SJCRH30 (cell line): ENCODE measurements around the gene NCSTN. TPM values are rescaled to one million over a fixed set of nuclear protein-coding genes. Genes with fewer than 3 reads are reported as not detected.

Source experiments
- DNase-seq, 2 experiments: peaks; one replicate each; pipeline ENCODE4 v3.0.0-alpha.2; 2015 to 2020
- H3K27ac ChIP-seq: fragments of 250-450 bp; sonication (Bioruptor Pico); 2 replicates; pipeline ENCODE4 v1.5.1; 2020; ENCODE audit warnings: mild to moderate bottlenecking, moderate library complexity
- H3K27me3 ChIP-seq: fragments of 250-450 bp; sonication (Bioruptor Pico); 2 replicates; pipeline ENCODE4 v1.5.1; 2020; ENCODE audit warnings: mild to moderate bottlenecking, moderate library complexity
- H3K36me3 ChIP-seq: fragments of 250-450 bp; sonication (Bioruptor Pico); 2 replicates; pipeline ENCODE4 v1.5.1; 2020; ENCODE audit warnings: mild to moderate bottlenecking, moderate library complexity
- H3K4me1 ChIP-seq: fragments of 250-450 bp; sonication (Bioruptor Pico); 2 replicates; pipeline ENCODE4 v1.5.1; 2020; ENCODE audit warnings: mild to moderate bottlenecking, moderate library complexity
- H3K4me3 ChIP-seq: fragments of 250-450 bp; sonication (Bioruptor Pico); 2 replicates; pipeline ENCODE4 v1.5.1; 2020; ENCODE audit warnings: mild to moderate bottlenecking, moderate library complexity
- H3K9me3 ChIP-seq: fragments of 250-450 bp; sonication (Bioruptor Pico); replicated peaks from 2 replicates; pipeline ENCODE4 v1.5.1; 2020; ENCODE audit warnings: mild to moderate bottlenecking, moderate library complexity
- total RNA-seq: library from RNA; depleted of rRNA; stranded (reverse); fragments of >200 nt; shearing (Covaris generic); gene quantifications from 2 replicates; pipeline ENCODE4 v1.2.3, GENCODE V29; 2014

Gene NCSTN
- total RNA-seq, 1 experiment from 2014 or later: 56.9 TPM

DNA sequence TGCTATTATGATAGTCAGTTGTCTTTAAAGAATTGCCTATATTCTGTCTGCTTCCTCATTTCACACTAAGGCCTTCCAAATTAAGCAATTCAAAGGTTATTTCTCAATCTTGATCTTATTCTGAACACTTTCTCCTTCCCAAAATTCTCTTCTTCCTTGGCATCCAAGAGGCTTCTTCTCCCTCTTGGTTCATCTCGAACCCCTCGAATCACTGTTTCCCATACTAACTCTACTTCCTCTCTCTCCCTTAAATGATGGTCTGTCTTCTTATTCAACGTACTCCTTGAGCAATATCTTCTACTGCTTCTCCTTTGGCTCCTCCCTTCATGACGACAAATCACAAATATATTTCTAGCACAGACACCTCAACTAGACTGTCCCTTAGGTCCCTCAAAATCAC lies 4.6 kb upstream of the NCSTN start:
- Histone ChIP-seq H3K4me1 (0 out of 2 replicates have a peak, but pooled peaks cover 7% of the 10 kb centered on the region), H3K36me3 (peaks cover 54% of the 10 kb centered on the region), H3K27me3 (no peaks in the 10 kb centered on the region), H3K9me3 (no peaks in the 10 kb centered on the region), H3K4me3 (no peak overlapping the region), H3K27ac (no peak overlapping the region)
- no peak for DNase-seq

DNA sequence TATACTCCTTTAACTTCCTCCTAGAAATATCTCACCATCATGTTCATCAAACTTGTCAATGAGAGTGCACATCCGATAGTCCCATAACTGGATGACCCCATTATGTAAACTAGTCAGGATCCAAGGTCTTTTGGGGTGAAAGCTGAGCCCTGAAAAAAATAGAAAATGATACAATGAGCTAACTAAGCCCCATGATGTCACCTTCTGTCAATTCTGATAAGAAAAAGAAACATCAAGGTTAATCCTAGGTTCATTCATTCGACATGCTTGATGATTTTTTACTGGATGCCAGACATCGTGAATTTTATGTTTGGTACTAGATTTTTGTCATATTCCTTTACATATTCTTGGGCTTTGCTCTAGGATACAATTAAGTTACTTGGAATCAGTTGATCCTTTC lies 3.0 kb upstream of the NCSTN start:
- no peaks in the 10 kb centered on the region for H3K27me3 ChIP-seq
- H3K36me3 ChIP-seq: peaks cover 38% of the 10 kb centered on the region
- H3K4me3 ChIP-seq: no peak overlapping the region
- DNase-seq: no peak
- H3K9me3 ChIP-seq: no peaks in the 10 kb centered on the region
- 0 out of 2 replicates have a peak, but pooled peaks cover 10% of the 10 kb centered on the region for H3K4me1 ChIP-seq
- H3K27ac ChIP-seq: no peak overlapping the region

DNA sequence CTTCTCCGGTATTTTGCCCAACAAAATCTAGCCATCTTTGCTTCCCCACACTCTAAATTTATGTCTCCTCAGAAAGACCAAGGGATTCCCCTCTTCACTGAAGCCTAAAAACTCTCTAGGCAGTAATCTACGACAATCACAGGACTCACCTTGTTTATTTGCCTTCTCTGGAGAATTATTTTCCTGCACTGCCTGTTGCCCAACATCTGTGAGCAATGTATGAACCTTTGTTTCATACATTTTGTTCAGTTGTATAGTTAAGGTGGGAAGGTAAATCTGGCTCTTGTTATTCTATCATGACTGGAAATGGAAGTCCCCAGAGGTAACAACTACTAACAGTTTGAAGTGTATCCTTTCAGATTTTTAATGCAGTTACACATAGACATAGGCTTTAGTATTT lies 2.3 kb upstream of the NCSTN start:
- no peak for DNase-seq
- H3K27me3 ChIP-seq: no peaks in the 10 kb centered on the region
- H3K4me1 ChIP-seq: 0 out of 2 replicates have a peak, but pooled peaks cover 10% of the 10 kb centered on the region
- H3K9me3 ChIP-seq: no peaks in the 10 kb centered on the region
- no peak overlapping the region for H3K4me3 ChIP-seq
- H3K36me3 ChIP-seq: peaks cover 40% of the 10 kb centered on the region
- H3K27ac ChIP-seq: no peak overlapping the region

DNA sequence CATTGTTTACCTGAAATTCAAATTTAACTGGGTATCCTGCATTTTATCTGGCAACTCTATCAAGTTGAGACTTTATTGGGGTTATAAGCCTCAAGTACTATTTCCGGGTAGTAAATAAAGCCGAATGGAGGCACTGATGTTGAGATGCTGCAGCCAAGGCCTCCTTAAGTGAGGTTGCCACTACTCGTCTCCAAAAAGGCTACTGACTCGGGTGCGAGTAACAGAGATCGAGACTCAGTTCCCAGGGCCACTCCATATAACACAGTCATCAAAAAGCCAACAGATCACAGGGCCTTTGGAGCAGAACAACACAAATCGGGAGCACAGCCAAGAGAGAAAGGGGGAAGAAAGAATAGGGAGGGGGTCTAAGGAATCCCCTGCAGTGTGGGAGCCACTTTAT lies 657 bp upstream of the NCSTN start:
- DNase-seq: no peak
- peak overlapping the region; percentile 95 for H3K4me3 ChIP-seq
- H3K9me3 ChIP-seq: no peaks in the 10 kb centered on the region
- no peaks in the 10 kb centered on the region for H3K27me3 ChIP-seq
- peaks cover 38% of the 10 kb centered on the region for H3K36me3 ChIP-seq
- H3K27ac ChIP-seq: peak overlapping the region; percentile 96
- 0 out of 2 replicates have a peak, but pooled peaks cover 10% of the 10 kb centered on the region for H3K4me1 ChIP-seq

DNA sequence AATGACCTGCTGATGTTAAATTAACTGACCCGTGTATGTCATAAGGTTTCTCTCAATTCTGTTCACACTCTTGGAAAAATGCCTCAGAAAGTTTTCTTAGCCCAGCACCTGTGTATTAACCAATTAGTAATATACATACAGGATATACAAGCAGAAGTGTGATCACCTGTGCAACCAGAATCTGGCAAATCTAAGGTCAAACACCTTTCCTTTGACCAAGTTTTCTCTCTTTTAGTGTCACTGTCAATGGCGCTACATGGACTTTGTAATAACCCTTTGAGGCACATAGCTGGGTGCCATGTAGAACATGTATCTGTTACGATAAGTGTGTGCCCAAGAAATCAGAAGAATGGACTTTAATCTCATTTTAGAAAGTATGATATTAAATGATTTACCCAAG lies 1.1 kb downstream of the NCSTN start:
- Histone ChIP-seq H3K4me3 (peak overlapping the region; percentile 95), H3K36me3 (peaks cover 35% of the 10 kb centered on the region), H3K9me3 (no peaks in the 10 kb centered on the region), H3K27me3 (no peaks in the 10 kb centered on the region), H3K4me1 (0 out of 2 replicates have a peak, but pooled peaks cover 10% of the 10 kb centered on the region), H3K27ac (peak overlapping the region; percentile 96)
- no peak for DNase-seq

DNA sequence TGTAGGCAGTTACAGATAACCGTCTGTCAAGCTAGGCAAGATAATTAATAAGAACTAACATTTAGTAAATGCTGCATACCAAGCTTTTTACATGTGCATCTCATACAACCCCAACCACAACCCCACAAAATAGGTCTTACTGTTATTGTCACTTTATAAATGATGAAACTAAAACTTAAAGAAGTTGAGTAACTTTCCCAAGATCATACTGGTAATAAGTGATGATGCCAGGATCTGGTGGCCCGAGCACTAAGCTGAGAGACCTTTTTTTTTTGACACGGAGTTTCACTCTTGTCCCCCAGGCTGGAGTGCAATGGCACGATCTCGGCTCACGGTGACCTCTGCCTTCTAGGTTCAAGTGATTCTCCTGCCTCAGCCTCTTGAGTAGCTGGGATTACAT lies 1.8 kb downstream of the NCSTN start:
- no peak for DNase-seq
- Histone ChIP-seq H3K27ac (no peak overlapping the region), H3K4me1 (0 out of 2 replicates have a peak, but pooled peaks cover 10% of the 10 kb centered on the region), H3K36me3 (peaks cover 35% of the 10 kb centered on the region), H3K9me3 (no peaks in the 10 kb centered on the region), H3K27me3 (no peaks in the 10 kb centered on the region), H3K4me3 (no peak overlapping the region)

DNA sequence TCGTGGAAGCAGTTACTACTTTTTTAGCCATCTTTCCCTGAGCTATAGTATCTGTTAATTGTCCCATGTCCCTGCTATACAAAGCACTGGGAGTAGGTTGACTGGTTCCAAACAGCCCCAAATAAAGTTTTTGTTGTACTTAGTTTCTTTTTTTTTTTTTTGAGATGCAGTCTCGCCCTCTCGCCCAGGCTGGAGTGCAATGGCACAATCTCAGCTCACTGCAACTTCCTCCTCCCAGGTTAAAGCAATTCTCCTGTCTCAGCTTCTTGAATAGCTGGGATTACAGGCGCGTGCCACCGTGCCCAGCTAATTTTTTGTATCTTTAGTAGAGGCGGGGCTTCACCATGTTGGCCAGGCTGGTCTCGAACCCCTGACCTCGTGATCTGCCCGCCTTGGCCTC lies 3.3 kb downstream of the NCSTN start:
- Histone ChIP-seq H3K27ac (no peak overlapping the region), H3K4me1 (0 out of 2 replicates have a peak, but pooled peaks cover 6% of the 10 kb centered on the region), H3K4me3 (no peak overlapping the region), H3K36me3 (peaks cover 28% of the 10 kb centered on the region), H3K9me3 (no peaks in the 10 kb centered on the region), H3K27me3 (no peaks in the 10 kb centered on the region)
- DNase-seq: no peak

DNA sequence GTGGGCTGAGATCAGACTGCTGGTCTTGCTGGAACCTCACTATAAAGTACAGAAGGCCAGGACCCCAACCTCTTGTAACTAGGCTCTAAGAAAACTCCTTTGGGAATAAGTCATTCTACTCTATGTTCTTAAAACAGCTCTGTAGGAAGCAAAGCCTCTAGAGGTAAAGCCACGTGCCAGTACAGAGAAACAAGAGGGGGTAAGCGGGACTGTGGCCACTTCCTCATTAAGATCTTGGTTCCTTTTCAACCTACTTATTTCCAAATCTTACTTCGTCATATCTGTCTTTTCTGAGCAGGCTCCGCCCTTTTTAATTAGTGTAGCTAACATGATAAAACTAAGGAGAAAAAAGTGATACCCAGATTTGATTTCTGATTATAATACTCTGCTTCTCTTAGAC lies 3.8 kb downstream of the NCSTN start:
- no peak overlapping the region for H3K27ac ChIP-seq
- 0 out of 2 replicates have a peak, but pooled peaks cover 3% of the 10 kb centered on the region for H3K4me1 ChIP-seq
- no peak for DNase-seq
- peaks cover 30% of the 10 kb centered on the region for H3K36me3 ChIP-seq
- no peaks in the 10 kb centered on the region for H3K27me3 ChIP-seq
- H3K9me3 ChIP-seq: no peaks in the 10 kb centered on the region
- H3K4me3 ChIP-seq: no peak overlapping the region

DNA sequence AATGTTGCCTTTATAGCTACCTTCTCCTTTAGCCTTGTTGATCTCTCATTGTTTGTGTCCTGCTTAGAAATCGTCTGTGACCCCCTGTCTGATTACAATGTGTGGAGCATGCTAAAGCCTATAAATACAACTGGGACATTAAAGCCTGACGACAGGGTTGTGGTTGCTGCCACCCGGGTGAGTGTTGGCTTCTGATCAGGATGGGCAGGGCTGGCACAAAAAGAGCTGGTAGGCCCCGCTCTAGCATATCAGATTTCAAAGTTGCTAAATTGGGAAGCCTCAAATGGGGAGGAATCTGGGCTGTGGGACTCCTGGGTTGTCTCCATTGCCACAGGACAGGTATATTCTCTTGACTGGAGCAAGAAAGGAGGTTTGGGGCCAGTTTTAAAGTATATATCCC lies 8.4 kb downstream of the NCSTN start:
- DNase-seq: no peak
- Histone ChIP-seq H3K9me3 (no peaks in the 10 kb centered on the region), H3K36me3 (peaks cover 62% of the 10 kb centered on the region), H3K27me3 (no peaks in the 10 kb centered on the region), H3K27ac (no peak overlapping the region), H3K4me3 (no peak overlapping the region), H3K4me1 (no peaks in the 10 kb centered on the region)

DNA sequence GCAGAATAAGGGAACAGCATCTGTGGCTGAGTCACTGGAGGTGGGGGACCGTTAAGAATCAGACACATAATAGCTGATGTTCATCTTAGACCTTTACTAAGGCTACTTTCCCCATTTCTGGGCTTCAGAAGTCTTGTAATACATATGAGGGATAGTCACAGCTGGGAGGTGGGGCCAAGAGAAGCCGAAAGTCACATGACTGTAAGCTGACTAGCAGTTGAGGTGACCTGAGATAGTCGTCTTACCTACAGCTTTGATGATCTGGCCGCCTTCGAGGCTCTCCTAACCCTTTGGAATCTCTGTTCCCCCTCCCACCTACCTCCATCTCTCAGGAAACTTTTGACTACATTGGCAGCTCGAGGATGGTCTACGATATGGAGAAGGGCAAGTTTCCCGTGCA lies 9.4 kb downstream of the NCSTN start:
- no peak for DNase-seq
- no peaks in the 10 kb centered on the region for H3K27me3 ChIP-seq
- H3K27ac ChIP-seq: no peak overlapping the region
- H3K4me3 ChIP-seq: no peak overlapping the region
- no peaks in the 10 kb centered on the region for H3K4me1 ChIP-seq
- peaks cover 64% of the 10 kb centered on the region for H3K36me3 ChIP-seq
- H3K9me3 ChIP-seq: no peaks in the 10 kb centered on the region

DNA sequence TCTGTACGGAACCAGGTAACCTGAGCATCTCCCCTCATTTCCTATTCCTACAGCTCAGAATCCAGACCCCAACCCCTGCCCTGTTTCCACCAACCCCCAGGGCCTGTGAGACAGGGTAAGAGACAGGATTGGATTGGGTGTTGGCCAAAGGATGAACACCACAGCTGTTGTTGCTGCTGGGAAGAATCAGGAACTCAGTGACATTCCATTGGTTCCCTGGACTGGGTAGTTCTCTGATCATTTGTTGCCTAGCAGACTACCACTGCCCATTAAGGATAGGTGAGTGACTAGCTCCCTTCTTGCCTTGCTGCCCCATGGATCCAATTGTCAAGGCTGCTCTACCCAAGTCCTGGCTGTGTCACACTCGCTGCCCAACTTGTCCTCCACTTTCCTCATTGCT lies 10.0 kb downstream of the NCSTN start:
- Histone ChIP-seq H3K27me3 (no peaks in the 10 kb centered on the region), H3K27ac (no peak overlapping the region), H3K36me3 (peaks cover 62% of the 10 kb centered on the region), H3K9me3 (no peaks in the 10 kb centered on the region), H3K4me1 (no peaks in the 10 kb centered on the region), H3K4me3 (no peak overlapping the region)
- peak; percentile 31 to 53 for DNase-seq

DNA sequence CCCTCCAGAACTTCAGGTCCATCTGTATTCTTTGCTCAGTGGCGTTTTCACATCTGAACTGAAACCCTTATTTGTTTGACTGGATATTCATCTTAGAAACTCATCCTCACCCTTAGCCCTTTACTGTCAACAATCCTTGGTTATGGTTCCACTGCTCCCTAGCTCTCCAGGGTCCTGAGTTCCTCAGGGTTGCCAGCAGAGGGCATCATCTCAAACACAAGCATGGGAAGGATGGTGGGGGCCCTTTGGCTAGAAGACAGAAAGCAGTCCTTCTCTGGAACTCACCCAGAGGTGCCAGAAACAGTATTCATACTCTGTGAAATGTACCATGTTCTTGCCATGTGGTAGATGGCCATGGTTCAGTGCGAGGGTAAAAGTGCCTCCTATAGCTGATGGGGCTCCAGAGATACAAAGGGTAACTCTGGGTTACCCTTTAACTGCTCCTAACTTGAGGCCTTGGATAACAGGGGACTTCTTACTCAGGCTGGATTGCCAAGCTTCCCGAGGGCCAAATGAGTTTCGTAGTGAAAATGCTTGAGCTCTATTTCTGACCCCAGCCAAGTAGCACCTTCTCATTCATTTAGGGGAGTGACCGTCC lies 11.3 kb downstream of the NCSTN start:
- H3K27me3 ChIP-seq: no peaks in the 10 kb centered on the region
- H3K4me1 ChIP-seq: no peaks in the 10 kb centered on the region
- H3K9me3 ChIP-seq: no peaks in the 10 kb centered on the region
- peak; percentile 45 to 65 for DNase-seq
- H3K36me3 ChIP-seq: peaks cover 60% of the 10 kb centered on the region
- no peak overlapping the region for H3K4me3 ChIP-seq
- no peak overlapping the region for H3K27ac ChIP-seq

DNA sequence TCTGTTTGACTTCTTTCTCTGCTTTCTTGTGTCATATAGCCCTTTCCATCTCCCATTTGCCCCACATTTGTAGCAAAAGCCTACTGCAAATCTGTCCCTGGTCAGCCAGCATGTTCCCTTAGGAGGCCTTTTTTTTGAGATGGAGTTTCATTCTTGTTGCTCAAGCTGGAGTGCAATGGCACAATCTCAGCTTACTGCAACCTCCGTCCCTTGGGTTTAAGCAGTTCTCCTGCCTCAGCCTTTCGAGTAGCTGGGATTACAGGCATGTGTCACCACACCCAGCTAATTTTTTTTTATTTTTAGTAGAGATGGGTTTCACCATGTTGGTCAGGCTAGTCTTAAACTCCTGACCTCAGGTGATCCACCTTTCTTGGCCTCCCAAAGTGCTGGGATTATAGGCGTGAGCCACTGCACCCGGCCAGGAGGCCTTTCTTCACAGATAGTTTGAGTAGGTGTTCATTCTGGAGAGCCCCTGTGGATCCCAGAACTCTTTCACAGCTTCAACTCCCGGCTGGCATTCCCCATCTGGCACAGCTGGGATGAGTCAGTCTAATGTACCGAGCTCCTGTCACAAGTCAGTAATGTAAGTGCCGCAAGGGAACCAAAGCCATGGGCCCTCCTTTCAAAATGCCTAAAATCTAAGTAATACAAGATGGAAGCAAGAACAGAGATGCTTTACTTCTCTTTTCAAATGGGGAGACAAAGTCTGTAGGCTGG lies 14.3 kb downstream of the NCSTN start:
- no peaks in the 10 kb centered on the region for H3K27me3 ChIP-seq
- no peak overlapping the region for H3K4me3 ChIP-seq
- peaks cover 13% of the 10 kb centered on the region for H3K4me1 ChIP-seq
- DNase-seq: no peak
- H3K36me3 ChIP-seq: peaks cover 59% of the 10 kb centered on the region
- H3K27ac ChIP-seq: no peak overlapping the region
- H3K9me3 ChIP-seq: no peaks in the 10 kb centered on the region

DNA sequence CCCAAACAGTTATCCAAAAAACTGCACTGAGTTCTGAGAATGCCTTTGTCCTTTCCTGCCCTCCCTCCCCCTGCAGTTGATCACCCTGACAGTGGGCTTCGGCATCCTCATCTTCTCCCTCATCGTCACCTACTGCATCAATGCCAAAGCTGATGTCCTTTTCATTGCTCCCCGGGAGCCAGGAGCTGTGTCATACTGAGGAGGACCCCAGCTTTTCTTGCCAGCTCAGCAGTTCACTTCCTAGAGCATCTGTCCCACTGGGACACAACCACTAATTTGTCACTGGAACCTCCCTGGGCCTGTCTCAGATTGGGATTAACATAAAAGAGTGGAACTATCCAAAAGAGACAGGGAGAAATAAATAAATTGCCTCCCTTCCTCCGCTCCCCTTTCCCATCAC lies 14.9 kb downstream of the NCSTN start:
- H3K27me3 ChIP-seq: no peaks in the 10 kb centered on the region
- H3K9me3 ChIP-seq: no peaks in the 10 kb centered on the region
- no peak overlapping the region for H3K27ac ChIP-seq
- H3K4me1 ChIP-seq: peaks cover 18% of the 10 kb centered on the region
- no peak overlapping the region for H3K4me3 ChIP-seq
- peaks cover 55% of the 10 kb centered on the region for H3K36me3 ChIP-seq
- DNase-seq: no peak

DNA sequence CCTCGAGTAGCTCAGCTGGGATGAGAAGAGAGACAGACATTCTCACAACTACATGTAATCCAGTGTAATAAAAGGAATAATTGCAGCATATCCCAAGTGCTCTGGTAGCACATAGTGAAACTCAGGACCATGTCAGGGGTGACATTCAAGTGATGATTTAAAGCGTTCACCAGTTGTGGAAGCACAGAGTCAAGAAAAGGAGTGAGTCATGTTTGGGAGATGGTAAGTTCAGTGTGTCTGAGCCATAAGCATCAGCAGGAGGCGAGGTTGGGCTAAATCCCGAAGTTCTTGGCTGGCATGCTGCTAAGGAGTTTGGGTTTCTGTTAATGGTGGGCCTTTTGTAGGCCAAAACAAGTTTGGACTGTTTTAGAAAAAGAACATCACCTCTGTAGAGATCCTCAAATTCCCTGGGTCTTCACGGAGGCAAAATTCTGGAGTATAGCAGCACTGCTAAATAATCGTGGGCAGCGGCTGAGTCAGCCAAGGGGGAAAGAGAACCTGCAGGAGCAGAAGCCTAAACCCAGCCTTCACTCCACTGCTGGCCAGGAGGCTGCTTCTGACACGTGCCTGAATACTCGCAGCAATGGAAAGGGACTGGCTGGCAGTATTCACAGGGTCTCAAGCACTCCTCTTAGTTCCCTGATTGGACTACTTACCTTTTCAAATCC lies 16.5 kb downstream of the NCSTN start:
- Histone ChIP-seq H3K4me1 (peaks cover 18% of the 10 kb centered on the region), H3K36me3 (peaks cover 40% of the 10 kb centered on the region), H3K9me3 (no peaks in the 10 kb centered on the region), H3K4me3 (no peak overlapping the region), H3K27ac (no peak overlapping the region), H3K27me3 (no peaks in the 10 kb centered on the region)
- no peak for DNase-seq
